GM19043 (cell line): ENCODE data around the gene CERS3.

Experiments used
- ATAC-seq: cut with Tn5 transposase; IDR thresholded peaks from one replicate; pipeline ENCODE4 v1.9.1; 2021; ENCODE audit warnings: low read depth; ENCODE audit not compliant: unreplicated experiment

The CERS3 gene

DNA sequence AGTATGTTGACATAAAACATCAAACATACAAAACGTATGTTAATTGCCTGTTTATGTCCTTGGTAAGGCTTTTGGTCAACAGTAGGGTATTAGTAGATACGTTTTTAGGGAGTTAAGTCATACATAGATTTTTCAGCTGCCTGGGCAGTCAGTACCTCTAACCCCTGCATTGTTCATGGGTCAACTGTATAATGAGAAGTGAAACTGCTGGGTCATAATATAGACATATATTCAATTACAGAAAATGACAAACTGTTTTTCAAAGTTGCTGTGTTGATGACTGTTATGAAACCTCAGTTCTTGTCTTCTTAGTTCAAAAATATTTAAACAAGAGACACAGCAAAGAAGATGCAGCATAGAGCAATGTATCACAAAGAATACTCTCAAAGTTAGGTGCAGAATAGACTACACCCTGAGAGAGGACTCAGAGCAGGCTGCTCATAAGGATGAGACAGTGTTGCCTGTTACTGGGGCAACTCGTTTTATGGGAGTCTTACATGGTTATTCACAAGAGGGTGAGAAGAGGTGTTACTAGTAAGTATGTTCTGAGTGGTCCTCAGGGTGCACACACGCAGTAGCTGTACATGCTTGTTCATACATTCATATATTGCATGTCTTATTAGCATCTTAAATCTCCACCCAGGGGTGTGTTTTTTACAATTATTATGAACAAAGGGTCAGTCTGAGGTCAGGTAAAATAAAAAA is 133.9 kb downstream of the CERS3 start:
- no peak for ATAC-seq

GRCh38 chr15:100393008-100393407 is 135.7 kb downstream of the CERS3 start:
- ATAC-seq, result no peak

GRCh38 chr15:100385300-100386050 is 143.3 kb downstream of the CERS3 start:
- no peak for ATAC-seq

DNA sequence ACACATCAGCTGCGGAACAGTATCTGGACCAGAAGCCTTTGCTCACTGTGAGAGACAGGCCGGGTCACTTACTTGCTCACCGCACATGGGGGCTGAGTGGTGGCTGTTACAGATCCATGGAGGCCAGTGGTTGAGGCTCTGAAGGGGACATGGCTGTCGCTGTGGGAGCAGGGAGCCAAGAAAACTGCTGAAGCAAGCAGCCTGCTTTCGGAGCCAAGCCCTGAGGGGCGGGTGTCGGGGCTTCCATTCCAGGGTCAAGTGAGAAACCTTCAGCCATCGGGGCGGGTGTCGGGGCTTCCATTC is 144.7 kb downstream of the CERS3 start:
- ATAC-seq, result no peak

- ATAC-seq, result no peak
Observed at GRCh38 chr15:100383302-100384107, 145.2 kb downstream of the CERS3 start.

GRCh38 chr15:100373942-100374341 is 154.8 kb downstream of the CERS3 start:
- ATAC-seq, result no peak

GRCh38 chr15:100373120-100373896 is 155.4 kb downstream of the CERS3 start:
- ATAC-seq, result no peak

- ATAC-seq, result no peak
Observed at GRCh38 chr15:100372739-100373119, 156.0 kb downstream of the CERS3 start.

DNA sequence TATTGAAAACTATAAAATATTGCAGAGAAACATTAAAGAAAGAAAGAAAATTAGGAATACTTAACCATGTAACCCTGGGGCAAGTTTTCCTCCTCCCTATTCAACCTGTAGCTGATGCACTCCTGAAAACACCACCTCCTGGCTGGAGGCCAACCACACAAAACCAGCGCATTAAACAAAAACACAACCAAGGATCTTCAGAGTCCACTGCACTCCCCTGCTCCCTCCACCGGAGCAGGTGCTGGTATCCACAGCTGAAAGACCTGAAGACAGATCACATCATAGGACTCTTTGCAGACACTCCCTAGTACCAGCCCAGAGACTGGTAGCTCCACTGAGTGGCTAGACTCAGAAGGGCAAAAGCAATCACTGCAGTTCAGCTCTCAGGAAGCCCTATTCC is 173.4 kb downstream of the CERS3 start:
- ATAC-seq, result no peak

- no peak for ATAC-seq
Observed at GRCh38 chr15:100353449-100353848, 175.3 kb downstream of the CERS3 start.

DNA sequence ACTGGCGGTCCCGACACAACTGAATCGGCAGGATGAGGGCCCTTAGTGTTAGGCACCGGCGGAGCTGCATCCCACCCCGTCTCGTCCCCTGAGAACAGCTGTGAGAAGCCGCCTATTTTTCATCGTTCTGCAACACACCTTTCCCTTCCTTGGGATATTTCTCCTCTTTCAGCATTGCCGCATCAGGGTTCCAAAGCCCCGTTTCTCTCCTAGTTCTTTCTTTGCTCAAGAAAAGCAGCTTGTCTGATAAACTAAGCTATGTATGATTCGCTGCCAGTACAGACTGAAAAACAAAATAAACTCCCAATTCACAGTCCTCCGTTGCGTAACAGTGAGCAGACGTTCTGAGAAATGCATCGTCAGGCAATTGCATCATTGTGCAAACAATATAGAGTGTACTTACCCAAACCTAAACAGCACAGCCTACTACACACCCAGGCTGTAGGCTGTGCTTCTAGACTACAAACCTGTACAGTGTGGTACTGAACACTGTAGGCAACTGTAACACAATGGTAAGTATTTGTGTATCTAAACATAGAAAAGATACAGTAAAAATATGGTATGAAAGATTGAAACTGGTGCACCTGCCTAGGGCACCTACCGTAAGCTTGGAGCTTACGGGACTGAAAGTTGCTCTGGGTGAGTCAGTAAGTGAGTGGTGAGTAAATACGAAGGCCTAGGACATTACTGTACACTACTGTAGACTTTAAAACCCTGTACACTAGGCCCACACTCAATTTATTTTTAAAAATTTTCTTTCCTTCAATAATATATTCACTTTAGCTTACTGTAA is 178.1 kb downstream of the CERS3 start:
- no peak for ATAC-seq
